Amniotic stem cell (primary cell): ENCODE measurements around the gene SPOCK1.

Source experiments
- DNase-seq: peaks from one replicate; lab custom pipeline; 2025; lab: John Stamatoyannopoulos, UW

Gene SPOCK1

GRCh38 chr5:137328991-137329390 is 170.1 kb downstream of the SPOCK1 start:
- no peak for DNase-seq

GRCh38 chr5:137328463-137328862 is 170.7 kb downstream of the SPOCK1 start:
- DNase-seq, result no peak

GRCh38 chr5:137325721-137326120 is 173.4 kb downstream of the SPOCK1 start:
- no peak for DNase-seq

- no peak for DNase-seq
These were observed 178.8 kb downstream of the SPOCK1 start for GRCh38 chr5:137320056-137321045.

- DNase-seq, result no peak
These were observed 181.1 kb downstream of the SPOCK1 start for GRCh38 chr5:137318027-137318426.

- DNase-seq, result no peak
These were observed 182.8 kb downstream of the SPOCK1 start for GRCh38 chr5:137316346-137316736.

GRCh38 chr5:137315534-137316345 is 183.4 kb downstream of the SPOCK1 start:
- no peak for DNase-seq

GRCh38 chr5:137315109-137315508 is 184.0 kb downstream of the SPOCK1 start:
- no peak for DNase-seq

GRCh38 chr5:137313526-137314175 is 185.5 kb downstream of the SPOCK1 start:
- no peak for DNase-seq

GRCh38 chr5:137312011-137312410 is 187.1 kb downstream of the SPOCK1 start:
- DNase-seq, result no peak

- DNase-seq, result peak; percentile 89
These were observed 188.9 kb downstream of the SPOCK1 start for GRCh38 chr5:137310051-137310730.

GRCh38 chr5:137309290-137309689 is 189.8 kb downstream of the SPOCK1 start:
- no peak for DNase-seq

GRCh38 chr5:137308311-137308710 is 190.8 kb downstream of the SPOCK1 start:
- no peak for DNase-seq

- DNase-seq, result no peak
These were observed 192.2 kb downstream of the SPOCK1 start for GRCh38 chr5:137306903-137307302.

GRCh38 chr5:137305971-137306602 is 193.0 kb downstream of the SPOCK1 start:
- DNase-seq, result no peak

- DNase-seq, result no peak
These were observed 194.8 kb downstream of the SPOCK1 start for GRCh38 chr5:137304226-137304874.

- no peak for DNase-seq
These were observed 195.6 kb downstream of the SPOCK1 start for GRCh38 chr5:137303509-137303908.

- DNase-seq, result no peak
These were observed 198.5 kb downstream of the SPOCK1 start for GRCh38 chr5:137300411-137301240.

GRCh38 chr5:137296213-137296781 is 202.8 kb downstream of the SPOCK1 start:
- DNase-seq, result no peak
